KBM-7 (cell line): ENCODE measurements around the gene TRAF7.

Source experiments
- DNase-seq: peaks from one replicate; pipeline ENCODE4 v3.0.0-alpha.2; 2015
- in situ Hi-C: fragments of 300-500 bp; cut with MboI; formaldehyde crosslinking; loops from 2 replicates; pipeline ENCODE4 v1.14.3; 2020; ENCODE audit warnings: low sequenced_read_pairs, low pct_unique_long_range_greater_than_20kb, mixed read lengths

TRAF7 gene

GRCh38 chr16:2142942-2143877 is 12.4 kb upstream of the TRAF7 start:
- no peak for DNase-seq
- in situ Hi-C loops: loop anchor here (10.0 kb wide), 1 partner anchor 118 kb away; the partner anchor contains the start of gene NHERF2

- DNase-seq: no peak
- in situ Hi-C loops: loop anchor here (10.0 kb wide), 1 partner anchor 119 kb away; the partner anchor contains the start of gene NHERF2
These were observed 11.6 kb upstream of the TRAF7 start for GRCh38 chr16:2143878-2144485.

- in situ Hi-C loops: loop anchor here (10.0 kb wide), 1 partner anchor 121 kb away; the partner anchor contains the start of gene NHERF2
- DNase-seq: no peak
These were observed 9.7 kb upstream of the TRAF7 start for GRCh38 chr16:2145843-2146242.

DNA sequence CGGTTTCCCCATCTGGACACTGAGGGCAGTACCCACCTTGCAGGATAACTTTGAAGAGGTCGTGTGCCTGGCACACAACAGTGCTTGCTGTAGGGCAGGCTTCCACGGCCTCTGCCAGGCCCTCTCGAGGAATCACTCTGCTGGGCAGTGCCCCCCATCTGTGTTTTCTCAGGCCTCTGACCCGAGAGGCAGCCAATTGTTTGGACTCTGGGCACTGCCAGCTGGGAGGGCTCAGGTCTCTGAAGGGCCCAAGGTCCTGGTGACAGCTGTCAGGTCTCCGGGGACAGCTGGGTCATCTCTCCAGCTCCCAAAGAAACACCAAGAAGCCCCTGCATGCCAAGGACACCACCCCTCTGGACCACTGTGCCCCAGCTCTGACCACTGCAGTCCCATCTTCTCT is 8.2 kb upstream of the TRAF7 start:
- in situ Hi-C loops: loop anchor here (10.0 kb wide), 1 partner anchor 123 kb away; the partner anchor contains the start of gene NHERF2
- no peak for DNase-seq

- in situ Hi-C loops: loop anchor here (10.0 kb wide), 1 partner anchor 123 kb away; the partner anchor contains the start of gene NHERF2
- DNase-seq: peak; percentile 71
These were observed 7.5 kb upstream of the TRAF7 start, which contains the start of gene RAB26 for GRCh38 chr16:2147981-2148671. TSS of gene RAB26 (plus strand) at chr16:2148625. CDS start at chr16:2148784, 159 bp downstream.

DNA sequence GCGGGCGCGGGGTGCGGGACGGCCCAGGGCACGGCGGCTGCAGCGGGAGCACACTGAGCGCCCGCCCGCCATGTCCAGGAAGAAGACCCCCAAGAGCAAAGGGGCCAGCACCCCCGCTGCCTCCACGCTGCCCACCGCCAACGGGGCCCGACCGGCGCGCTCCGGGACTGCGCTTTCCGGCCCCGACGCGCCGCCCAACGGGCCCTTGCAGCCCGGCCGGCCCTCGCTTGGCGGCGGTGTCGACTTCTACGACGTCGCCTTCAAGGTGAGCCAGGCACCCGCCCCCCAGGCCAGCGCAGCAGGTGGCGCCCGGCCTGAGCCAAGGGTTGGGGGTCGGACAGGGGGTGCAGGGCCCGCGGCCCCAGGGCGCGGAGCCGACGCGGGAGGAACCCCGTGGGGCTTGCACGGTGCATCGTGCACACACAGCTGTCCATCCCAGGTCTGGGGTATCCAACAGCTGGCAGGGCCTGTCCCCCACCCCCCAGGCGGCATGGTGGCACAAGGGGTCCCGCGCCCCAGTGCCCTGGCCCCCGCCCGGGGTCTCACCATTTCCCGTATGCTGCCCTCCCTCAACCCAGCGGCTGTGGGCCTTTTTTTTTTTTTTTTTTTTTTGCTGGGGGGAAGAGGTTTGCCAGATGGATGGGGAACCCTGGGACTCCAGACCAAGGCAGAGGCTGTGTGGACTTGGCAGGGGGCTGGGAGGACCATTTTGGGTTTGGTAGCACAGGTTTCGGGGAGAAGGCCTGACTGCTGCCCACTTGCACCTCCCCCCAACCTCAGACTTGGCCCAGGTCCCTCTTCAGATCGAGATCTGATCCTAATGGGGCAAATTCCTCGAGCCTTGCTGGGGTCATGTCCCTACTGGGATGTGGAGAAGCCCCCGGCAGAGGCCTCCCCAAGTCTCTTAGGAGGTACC is 6.6 kb upstream of the TRAF7 start:
- in situ Hi-C loops: loop anchor here (10.0 kb wide), 1 partner anchor 124 kb away; the partner anchor contains the start of gene NHERF2

DNA sequence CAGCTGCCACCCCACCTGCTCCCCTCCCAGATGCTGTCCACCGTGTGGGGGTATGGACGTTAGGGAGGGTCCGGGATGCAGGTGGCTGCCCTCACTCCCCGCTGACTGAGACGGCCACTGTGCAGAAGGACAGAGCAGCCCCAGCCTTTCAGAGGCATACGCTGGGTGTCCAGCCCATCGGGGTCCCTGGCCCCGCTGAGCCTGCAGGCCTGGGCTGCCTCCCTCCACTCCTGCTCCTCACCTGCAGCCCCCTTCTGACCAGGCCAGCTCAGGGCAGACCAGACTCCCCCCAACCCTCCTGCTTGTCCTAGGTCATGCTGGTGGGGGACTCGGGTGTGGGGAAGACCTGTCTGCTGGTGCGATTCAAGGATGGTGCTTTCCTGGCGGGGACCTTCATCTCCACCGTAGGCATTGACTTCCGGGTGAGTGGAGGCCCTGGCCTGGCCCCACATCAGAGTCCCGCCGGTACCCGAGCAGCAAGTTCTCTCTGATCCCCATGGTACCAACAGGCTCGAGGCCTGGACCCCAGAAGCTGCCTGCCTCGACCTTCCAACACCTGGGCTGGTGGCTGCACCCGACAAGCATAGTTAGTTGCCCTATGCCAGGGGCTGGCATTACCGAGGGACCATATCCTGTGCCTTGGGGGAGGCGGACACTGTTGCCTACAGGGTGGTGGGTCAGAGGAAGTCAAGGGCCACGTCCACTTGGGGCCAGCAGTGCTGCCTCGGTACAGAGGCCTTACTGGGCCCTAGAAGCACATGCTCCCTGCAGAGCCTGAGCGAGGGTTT is 5.8 kb upstream of the TRAF7 start:
- in situ Hi-C loops: loop anchor here (10.0 kb wide), 2 partner anchors 65 to 125 kb away; partner anchors contain the start of genes BRICD5, NHERF2 and PGP
- peak; percentile 45 for DNase-seq

More for the DNA sequence above, 6.6 kb upstream of the TRAF7 start:
- DNase-seq: peak; percentile 38

- in situ Hi-C loops: loop anchor here (10.0 kb wide), 1 partner anchor 64 kb away; the partner anchor contains the start of genes BRICD5 and PGP
- DNase-seq: peak; percentile 68
These were observed 5.0 kb upstream of the TRAF7 start for GRCh38 chr16:2150418-2151187.

- in situ Hi-C loops: loop anchor here (10.0 kb wide), 1 partner anchor 63 kb away; the partner anchor contains the start of genes BRICD5 and PGP
- peak; percentile 42 for DNase-seq
These were observed 4.1 kb upstream of the TRAF7 start for GRCh38 chr16:2151188-2152091.

GRCh38 chr16:2152695-2153506 is 2.7 kb upstream of the TRAF7 start:
- in situ Hi-C loops: loop anchor here (10.0 kb wide), 1 partner anchor 62 kb away; the partner anchor contains the start of genes BRICD5 and PGP
- peak; percentile 55 for DNase-seq

DNA sequence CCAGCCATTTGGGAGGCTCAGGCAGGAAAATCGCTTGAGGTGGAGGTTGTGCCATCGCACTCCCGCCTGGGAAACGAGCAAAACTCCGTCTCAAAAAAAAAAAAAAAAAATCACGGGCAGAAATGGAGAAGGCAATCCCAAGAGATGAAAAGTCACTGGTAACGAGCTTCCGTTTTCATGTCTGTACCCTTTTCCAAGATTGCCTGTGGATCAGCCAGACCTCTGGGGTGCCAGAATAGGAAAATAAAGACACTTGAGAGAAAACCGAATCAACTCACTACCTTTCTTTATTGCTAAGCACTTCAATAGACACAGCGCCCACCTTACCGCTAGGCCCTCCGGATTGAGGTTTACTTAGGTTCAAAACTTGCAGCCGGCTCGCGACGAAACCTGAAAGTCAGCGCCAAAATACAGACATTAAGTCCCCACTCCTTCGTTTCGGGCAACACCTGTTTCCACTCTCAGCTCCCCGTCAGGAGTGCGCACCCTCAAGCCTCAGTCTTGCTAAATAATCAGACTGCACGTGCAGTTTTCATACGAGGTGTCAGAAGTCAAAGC is 970 bp upstream of the TRAF7 start:
- in situ Hi-C loops: loop anchor here (10.0 kb wide), 1 partner anchor 60 kb away; the partner anchor contains the start of genes BRICD5 and PGP
- no peak for DNase-seq

DNA sequence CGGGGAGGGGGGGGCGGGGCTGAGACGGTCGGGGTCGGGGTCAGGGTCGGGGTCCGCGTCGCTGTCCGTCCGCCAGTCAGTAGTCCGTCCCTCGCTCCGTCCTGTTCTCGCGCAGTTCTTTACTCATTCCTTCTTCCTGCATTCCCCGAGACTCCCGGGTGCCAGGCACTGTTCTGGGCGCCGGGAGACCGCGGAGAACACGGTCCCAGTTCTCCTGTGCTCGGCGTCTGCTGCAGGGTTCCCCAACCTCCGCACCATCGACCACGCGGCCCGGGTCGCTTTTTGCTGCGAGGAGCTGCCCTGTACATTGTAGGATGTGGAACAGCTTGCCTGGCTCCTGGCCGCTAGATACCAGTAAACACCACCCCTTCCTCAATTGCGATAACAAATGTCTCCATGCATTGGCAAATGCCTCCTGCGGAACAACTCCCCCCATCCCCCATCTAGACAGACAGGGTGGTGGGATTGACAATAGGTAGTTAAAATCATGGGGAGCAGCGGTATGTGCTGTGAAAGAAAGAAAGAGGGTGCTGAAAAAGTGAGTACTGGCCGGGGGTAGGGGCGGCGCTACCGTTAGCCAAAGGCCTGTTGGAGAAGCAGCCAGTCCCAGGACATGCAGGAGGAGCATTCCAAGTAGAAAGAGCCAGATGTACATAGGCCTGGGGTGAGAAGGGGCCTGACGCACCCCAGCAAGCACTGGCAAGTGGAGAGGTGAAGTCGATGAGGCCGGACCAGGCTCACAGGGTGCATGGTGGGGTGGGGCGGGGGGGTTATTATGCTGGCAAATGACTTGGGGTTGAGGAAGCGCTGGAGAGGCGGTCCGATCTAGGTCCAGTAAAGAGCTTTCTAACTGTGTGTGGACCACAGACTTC is 631 bp downstream of the TRAF7 start:
- peak; percentile 59 for DNase-seq
- in situ Hi-C loops: loop anchor here (10.0 kb wide), 1 partner anchor 59 kb away; the partner anchor contains the start of genes BRICD5 and PGP

GRCh38 chr16:2156849-2157224 is 1.3 kb downstream of the TRAF7 start:
- in situ Hi-C loops: loop anchor here (10.0 kb wide), 1 partner anchor 58 kb away; the partner anchor contains the start of genes BRICD5 and PGP

More at GRCh38 chr16:2156849-2157224, 1.3 kb downstream of the TRAF7 start:
- no peak for DNase-seq
